GM12878 (cell line): ENCODE data around the gene KIAA0930. TPM values are rescaled to one million over a fixed set of nuclear protein-coding genes. Genes with fewer than 3 reads are reported as not detected.
"Not testable (repeated sequence)": the region's sequence is repeated elsewhere in the genome, so short reads cannot be mapped to it uniquely, and the experiment has no call there.

ENCODE experiments used
- ATAC-seq: fragments of 200-7000 bp; cut with Tn5 transposase; 3 replicates; pipeline ENCODE4 v1.9.1; 2020; ENCODE audit warnings: mild to moderate bottlenecking, moderate library complexity
- BruUV-seq: library from RNA; stranded (reverse); fragments of 400-500 nt; replicated peaks from 2 replicates; lab custom pipeline; 2021; lab: Mats Ljungman, UMichigan
- CTCF ChIA-PET: fragments of 300-600 bp; sonication (Branson Sonifier 250); formaldehyde crosslinking; extraction: SDS; loops from one replicate; lab custom pipeline; 2021; ENCODE audit warnings: inconsistent platforms; lab: Yijun Ruan, JAX
- POLR2A ChIA-PET: fragments of 350-600 bp; formaldehyde crosslinking; extraction: SDS; loops from one replicate; lab custom pipeline; 2021; ENCODE audit warnings: inconsistent platforms; lab: Charles Lee
- RAD21 ChIA-PET: fragments of 300-600 bp; sonication (Branson Sonifier 250); formaldehyde crosslinking; loops from one replicate; lab custom pipeline; 2023; ENCODE audit warnings: antibody characterized with exemption; ENCODE audit not compliant: unreplicated experiment; lab: Charles Lee
- SMC1A ChIA-PET: fragments of 300-600 bp; sonication (Branson Sonifier 250); formaldehyde crosslinking; loops from one replicate; lab custom pipeline; 2023; ENCODE audit not compliant: unreplicated experiment, uncharacterized antibody; lab: Charles Lee
- DNase-seq: peaks from one replicate; pipeline ENCODE4 v3.0.0-alpha.2; 2011; ENCODE audit warnings: low read depth, low spot score
- FAIRE-seq: peaks from 3 replicates; lab custom pipeline; 2011; peaks lifted over from hg19 to GRCh38; lab: Jason Lieb, UNC
- H2AFZ ChIP-seq: 2 replicates; pipeline ENCODE4 v1.6.0; 2011; ENCODE audit warnings: low read depth, low read length, control low read depth; ENCODE audit not compliant: control insufficient read depth
- H3K27ac ChIP-seq: 2 replicates; pipeline ENCODE4 v1.5.1; 2011; ENCODE audit warnings: control low read depth; ENCODE audit not compliant: control insufficient read depth, insufficient read depth
- H3K27me3 ChIP-seq, 2 experiments: replicated peaks in 1 of 2; 2 replicates each; pipeline versions ENCODE4 v1.6.0 to v1.6.1; 2011; ENCODE audit warnings: low read length in 1 of 2; ENCODE audit not compliant: control insufficient read depth in 2 of 2, insufficient read depth in 2 of 2
- H3K36me3 ChIP-seq, 2 experiments: 2 replicates each; pipeline ENCODE4 v1.5.1; 2011; ENCODE audit warnings: low read length in 1 of 2; ENCODE audit not compliant: control insufficient read depth in 2 of 2, insufficient read depth in 2 of 2
- H3K4me1 ChIP-seq: 2 replicates; pipeline ENCODE4 v1.6.1; 2011; ENCODE audit warnings: mild to moderate bottlenecking, low read length, moderate library complexity, mixed read lengths; ENCODE audit not compliant: control insufficient read depth, insufficient read depth
- H3K4me2 ChIP-seq: 2 replicates; pipeline ENCODE4 v1.6.0; 2011; ENCODE audit warnings: control low read depth; ENCODE audit not compliant: control insufficient read depth, insufficient read depth
- H3K4me3 ChIP-seq: fragments of 200-600 bp; sonication (generic); 2 replicates; pipeline ENCODE4 v1.5.1; 2016
- H3K79me2 ChIP-seq: 2 replicates; pipeline ENCODE4 v1.6.0; 2011; ENCODE audit warnings: low read length; ENCODE audit not compliant: control insufficient read depth, insufficient read depth
- H3K9ac ChIP-seq: 2 replicates; pipeline ENCODE4 v1.8.0; 2011; ENCODE audit warnings: low read length, control low read depth, mixed read lengths; ENCODE audit not compliant: control insufficient read depth, insufficient read depth
- H3K9me3 ChIP-seq: replicated peaks from 3 replicates; pipeline ENCODE4 v1.5.1; 2011; ENCODE audit warnings: mild to moderate bottlenecking, low read length; ENCODE audit not compliant: control insufficient read depth, insufficient read depth
- H4K20me1 ChIP-seq: 2 replicates; pipeline ENCODE4 v1.6.0; 2011; ENCODE audit not compliant: control insufficient read depth, insufficient read depth
- BRCA1 ChIP-seq: IDR thresholded peaks from 2 replicates; pipeline ENCODE4 v1.6.1; 2011; ENCODE audit warnings: low read depth, low read length, improper control_type of control experiment
- HDGF ChIP-seq: fragments of 450-650 bp; IDR thresholded peaks from 2 replicates; pipeline ENCODE4 v1.6.1; 2016; ENCODE audit warnings: antibody characterized with exemption
- MYC ChIP-seq: IDR thresholded peaks from 2 replicates; pipeline ENCODE4 v1.6.1; 2011; ENCODE audit warnings: mild to moderate bottlenecking, low read length, moderate library complexity, inconsistent platforms; ENCODE audit not compliant: insufficient read depth, insufficient replicate concordance, insufficient read length, severe bottlenecking
- PRDM15 ChIP-seq: fragments of 450-650 bp; formaldehyde crosslinking; IDR thresholded peaks from 2 replicates; pipeline ENCODE4 v1.4.0; 2020; ENCODE audit warnings: mild to moderate bottlenecking, moderate library complexity
- SPI1 ChIP-seq: IDR thresholded peaks from 2 replicates; pipeline ENCODE4 v1.6.1; 2011; ENCODE audit warnings: low read depth, mild to moderate bottlenecking, low read length, moderate library complexity, borderline replicate concordance; ENCODE audit not compliant: insufficient read depth
- WGBS: methylation state at CpG from one replicate; pipeline ENCODE4 v1.1.6; 2016; ENCODE audit warnings: low lambda C conversion rate; ENCODE audit not compliant: insufficient replicate concordance, insufficient coverage; ENCODE audit errors: missing lambda C conversion rate; 5-methylcytosine and 5-hydroxymethylcytosine counted together
- in situ Hi-C: fragments of 300-500 bp; cut with MboI; formaldehyde crosslinking; loops from 9 replicates; pipeline ENCODE4 v1.14.3; 2018; ENCODE audit warnings: mixed read lengths
- intact Hi-C: fragments of 100-400 bp; cut with micrococcal nuclease; formaldehyde crosslinking; loops from one replicate; pipeline ENCODE4 v1.14.2; 2022; ENCODE audit not compliant: unreplicated experiment
- polyA plus RNA-seq, 11 experiments: library from polyadenylated mRNA; depleted of rRNA in 4 of 11; unstranded in 6 of 11; stranded (reverse) in 5 of 11; fragments of >200 nt; fragmentation: Nextera tagmentation in 4 of 11; fragmentation: Illumina TruSeq in 1 of 11; extraction: Ambion mirVana in 4 of 11; extraction: Trizol in 1 of 11; gene quantifications; 1 replicate in 1 of 11; 2 replicates in 10 of 11; pipeline versions ENCODE4 v1.2.1 to v1.2.3, GENCODE V29; 2011 to 2016; ENCODE audit warnings: inconsistent platforms in 2 of 11, missing spikeins in 2 of 11, low read depth in 1 of 11
- total RNA-seq, 4 experiments: library from RNA; depleted of rRNA in 3 of 4; stranded (reverse); fragments of >200 nt in 3 of 4; fragmentation: Illumina TruSeq in 1 of 4; extraction: Trizol in 1 of 4; gene quantifications; 2 replicates each; pipeline versions ENCODE4 v1.2.1 to v1.2.3, GENCODE V29; 2013 to 2021

Gene KIAA0930
- total and polyA plus RNA-seq, 10 of the 15 experiments (the other 5 are each of a cell fraction or from before 2014, with no cell fraction given): 3.6 to 125 (median 46.3) TPM

GRCh38 chr22:45278125-45278524, 37.4 kb upstream of the KIAA0930 start (continued):
- TF ChIP-seq SPI1: no peak
- TF ChIP-seq PRDM15 (CRISPR knock-in tag): no peak
- no peak for TF ChIP-seq MYC
- TF ChIP-seq BRCA1: no peak
- no peak for TF ChIP-seq HDGF

- SMC1A ChIA-PET, H3K27ac ChIP-seq, RAD21 ChIA-PET, H4K20me1 ChIP-seq, ATAC-seq, H3K79me2 ChIP-seq, H3K9me3 ChIP-seq, H3K27me3 ChIP-seq, CTCF ChIA-PET, intact Hi-C loops, FAIRE-seq, H3K9ac ChIP-seq, H2AFZ ChIP-seq, H3K4me1 ChIP-seq, H3K36me3 ChIP-seq, in situ Hi-C loops, H3K4me3 ChIP-seq, H3K4me2 ChIP-seq, POLR2A ChIA-PET, DNase-seq, BruUV-seq: not testable (repeated sequence)
- WGBS: 70% methylated on average over 7 of the region's 7 CpGs
These were observed 37.0 kb upstream of the KIAA0930 start for GRCh38 chr22:45277720-45278119.
